ENCODE results near the gene ALDOB.

ALDOB gene

DNA sequence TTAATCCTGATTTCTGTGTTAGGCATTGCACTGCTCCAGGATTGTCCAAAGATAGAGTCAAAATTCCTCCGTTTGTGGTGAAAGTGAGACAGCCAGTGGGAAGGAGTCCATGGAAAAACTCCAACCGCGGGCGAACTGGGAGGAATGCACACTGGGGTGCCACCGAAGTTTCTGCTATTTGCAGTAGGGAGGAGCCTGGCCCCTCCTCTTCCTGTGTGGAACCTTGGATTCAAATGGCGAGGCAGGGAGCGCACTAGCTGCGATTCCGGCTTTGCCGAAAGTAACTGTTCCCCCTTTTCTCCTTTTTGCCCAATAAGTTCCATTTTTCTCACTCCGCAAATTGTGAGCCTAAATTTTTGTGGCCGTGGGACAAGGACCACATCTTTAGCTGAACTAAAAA lies 60.0 kb downstream of the ALDOB start:
- no peak overlapping the region for H3K9ac ChIP-seq
- H2AFZ ChIP-seq: no peak overlapping the region
- no peaks in the 10 kb centered on the region for H3K27me3 ChIP-seq (ENCODE audit: control insufficient read depth, insufficient read depth, low read length)
- no peaks in the 10 kb centered on the region for H3K4me1 ChIP-seq
- H3K4me2 ChIP-seq (ENCODE audit: low read length): no peak overlapping the region
- no peaks in the 10 kb centered on the region for H3K79me2 ChIP-seq
- H3K9me3 ChIP-seq (ENCODE audit: control insufficient read depth, low read length): no peaks in the 10 kb centered on the region
- no peak overlapping the region for H3K4me3 ChIP-seq (ENCODE audit: low read depth, low read length)
- no peaks in the 10 kb centered on the region for H3K36me3 ChIP-seq (ENCODE audit: control insufficient read depth, insufficient read depth, low read length)
- TF ChIP-seq, protein P1, sequence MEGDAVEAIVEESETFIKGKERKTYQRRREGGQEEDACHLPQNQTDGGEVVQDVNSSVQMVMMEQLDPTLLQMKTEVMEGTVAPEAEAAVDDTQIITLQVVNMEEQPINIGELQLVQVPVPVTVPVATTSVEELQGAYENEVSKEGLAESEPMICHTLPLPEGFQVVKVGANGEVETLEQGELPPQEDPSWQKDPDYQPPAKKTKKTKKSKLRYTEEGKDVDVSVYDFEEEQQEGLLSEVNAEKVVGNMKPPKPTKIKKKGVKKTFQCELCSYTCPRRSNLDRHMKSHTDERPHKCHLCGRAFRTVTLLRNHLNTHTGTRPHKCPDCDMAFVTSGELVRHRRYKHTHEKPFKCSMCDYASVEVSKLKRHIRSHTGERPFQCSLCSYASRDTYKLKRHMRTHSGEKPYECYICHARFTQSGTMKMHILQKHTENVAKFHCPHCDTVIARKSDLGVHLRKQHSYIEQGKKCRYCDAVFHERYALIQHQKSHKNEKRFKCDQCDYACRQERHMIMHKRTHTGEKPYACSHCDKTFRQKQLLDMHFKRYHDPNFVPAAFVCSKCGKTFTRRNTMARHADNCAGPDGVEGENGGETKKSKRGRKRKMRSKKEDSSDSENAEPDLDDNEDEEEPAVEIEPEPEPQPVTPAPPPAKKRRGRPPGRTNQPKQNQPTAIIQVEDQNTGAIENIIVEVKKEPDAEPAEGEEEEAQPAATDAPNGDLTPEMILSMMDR (IDR thresholded peaks at IDR 0.05): no peak
- no peak overlapping the region for H3K27ac ChIP-seq

DNA sequence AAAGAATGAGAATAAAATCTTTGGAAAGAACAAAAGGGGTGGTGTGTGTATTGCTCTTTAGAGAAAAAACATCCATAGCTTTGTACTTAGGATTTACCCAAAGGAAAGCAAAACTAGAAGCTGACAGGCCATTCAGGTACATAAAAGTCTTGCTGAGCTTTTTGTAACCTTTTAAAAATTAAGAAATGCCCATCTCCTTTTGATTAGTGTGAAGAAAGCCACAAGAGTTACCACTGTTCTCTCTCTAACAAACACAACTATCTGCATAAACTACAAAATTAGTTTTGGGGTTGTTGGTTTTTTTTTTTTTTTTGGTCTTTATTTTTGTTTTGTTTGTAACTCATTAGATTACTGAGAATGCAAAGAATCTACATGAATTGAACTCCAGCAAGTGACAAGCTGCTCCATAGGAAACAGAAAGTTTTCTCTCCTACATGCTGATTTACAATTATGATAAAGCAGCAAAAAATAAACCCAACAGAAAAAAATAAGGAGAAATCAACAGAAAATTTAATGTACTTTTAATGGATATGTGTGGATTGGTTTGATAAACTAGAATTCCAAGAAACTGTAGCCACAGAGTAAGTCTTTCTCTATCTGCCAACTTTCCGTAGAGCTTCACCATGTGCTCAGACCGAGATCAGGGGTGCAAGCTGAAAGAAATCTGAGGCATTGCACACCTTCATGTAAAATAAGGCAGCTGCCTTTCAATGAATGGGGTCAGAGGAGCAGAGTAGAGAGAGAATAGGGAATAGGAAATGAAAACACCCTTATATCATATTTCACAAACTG lies 63.1 kb downstream of the ALDOB start:
- H2AFZ ChIP-seq: no peak overlapping the region
- no peaks in the 10 kb centered on the region for H3K36me3 ChIP-seq (ENCODE audit: control insufficient read depth, insufficient read depth, low read length)
- H3K4me2 ChIP-seq (ENCODE audit: low read length): no peak overlapping the region
- no peaks in the 10 kb centered on the region for H3K4me1 ChIP-seq
- H3K27ac ChIP-seq: no peak overlapping the region
- no peak overlapping the region for H3K4me3 ChIP-seq (ENCODE audit: low read depth, low read length)
- no peak overlapping the region for H3K9ac ChIP-seq
- TF ChIP-seq, protein P1 (IDR thresholded peaks at IDR 0.05): no peak
- H3K9me3 ChIP-seq (ENCODE audit: control insufficient read depth, low read length): no peaks in the 10 kb centered on the region
- H3K27me3 ChIP-seq (ENCODE audit: control insufficient read depth, insufficient read depth, low read length): no peaks in the 10 kb centered on the region
- no peaks in the 10 kb centered on the region for H3K79me2 ChIP-seq

DNA sequence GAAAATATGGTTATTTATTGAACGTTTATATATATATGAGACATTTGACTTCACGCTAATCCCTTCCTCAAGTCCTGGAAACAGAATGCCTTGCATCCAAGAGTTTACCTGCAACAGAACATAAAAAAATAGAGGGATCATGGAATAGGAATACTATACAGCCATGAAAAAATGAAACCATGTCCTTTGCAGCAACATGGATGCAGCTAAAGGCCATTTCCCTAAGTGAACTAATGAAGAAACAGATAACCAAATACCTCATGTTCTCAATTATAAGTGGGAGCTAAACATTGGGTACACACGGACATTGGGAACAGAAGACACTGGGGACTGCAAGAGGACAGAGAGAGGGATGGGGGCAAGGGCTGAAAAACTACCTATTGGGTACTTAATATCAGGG lies 63.8 kb downstream of the ALDOB start:
- Histone ChIP-seq H3K36me3 (ENCODE audit: control insufficient read depth, insufficient read depth, low read length) (no peaks in the 10 kb centered on the region), H2AFZ (no peak overlapping the region), H3K4me1 (no peaks in the 10 kb centered on the region), H3K9me3 (ENCODE audit: control insufficient read depth, low read length) (no peaks in the 10 kb centered on the region), H3K27ac (no peak overlapping the region), H3K4me3 (ENCODE audit: low read depth, low read length) (no peak overlapping the region), H3K27me3 (ENCODE audit: control insufficient read depth, insufficient read depth, low read length) (no peaks in the 10 kb centered on the region), H3K4me2 (ENCODE audit: low read length) (no peak overlapping the region), H3K9ac (no peak overlapping the region), H3K79me2 (no peaks in the 10 kb centered on the region)
- TF ChIP-seq, protein P1 (IDR thresholded peaks at IDR 0.05): no peak

Measured in parathyroid adenoma (tissue), 2 donors.